ENCODE measurements around the gene ZFAND4. TPM values are rescaled to one million over a fixed set of nuclear protein-coding genes. Genes with fewer than 3 reads are reported as not detected.
A peak's percentile ranks its signal among the peaks of the same experiment; 100 is the strongest.
"Not testable (repeated sequence)": the region's sequence is repeated elsewhere in the genome, so short reads cannot be mapped to it uniquely, and the experiment has no call there.

ZFAND4 gene
- 10 to 100 TPM in 2 of 10 donors, 1 to 10 TPM in 8; 7.5 to 10.8 (median 9.1) TPM for polyA plus RNA-seq (ENCODE audit: insufficient read length in 10 of 10)
- long read RNA-seq, donor 1, result 0 reads
- long read RNA-seq, donor 2, result 0 reads
- long read RNA-seq, donor 3, result 0 reads
- long read RNA-seq, donor 4, result 0 reads
- long read RNA-seq, donor 5, result 0 reads
- long read RNA-seq, donor 6, result 0 reads
- long read RNA-seq, donor 7, result 0 reads
- long read RNA-seq, donor 8, result 0 reads
- long read RNA-seq, donor 9, result 0 reads

- peak; percentile 93 to 98 (median 94) for DNase-seq
Measured at GRCh38 chr10:45672181-45673073, at the start of gene ZFAND4. ZFAND4 (minus strand) TSS chr10:45672772; CDS start chr10:45663725, 9,047 bp downstream.

- DNase-seq, result not testable (repeated sequence)
Measured at GRCh38 chr10:45721503-45721902, 48.9 kb upstream of the ZFAND4 start.

DNA sequence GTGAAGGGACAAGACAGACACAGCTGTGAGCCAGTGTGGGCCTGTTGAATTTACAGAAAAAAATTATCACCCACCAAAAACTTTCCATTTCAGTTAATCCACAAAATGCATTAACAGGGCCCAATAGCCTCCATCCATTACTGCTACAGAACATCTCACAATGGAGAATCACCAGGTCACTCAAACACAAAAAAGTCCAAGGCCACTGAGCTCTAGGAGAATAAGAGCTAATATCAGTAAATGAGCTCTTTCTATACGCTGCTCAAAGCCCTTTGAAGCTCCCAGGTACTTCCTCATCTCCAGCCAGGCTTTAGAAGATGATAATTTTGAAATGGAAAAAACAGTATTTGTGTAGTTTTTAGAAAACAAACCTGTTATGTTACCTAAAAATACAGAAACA lies 45.1 kb upstream of the ZFAND4 start:
- not testable (repeated sequence) for DNase-seq

DNA sequence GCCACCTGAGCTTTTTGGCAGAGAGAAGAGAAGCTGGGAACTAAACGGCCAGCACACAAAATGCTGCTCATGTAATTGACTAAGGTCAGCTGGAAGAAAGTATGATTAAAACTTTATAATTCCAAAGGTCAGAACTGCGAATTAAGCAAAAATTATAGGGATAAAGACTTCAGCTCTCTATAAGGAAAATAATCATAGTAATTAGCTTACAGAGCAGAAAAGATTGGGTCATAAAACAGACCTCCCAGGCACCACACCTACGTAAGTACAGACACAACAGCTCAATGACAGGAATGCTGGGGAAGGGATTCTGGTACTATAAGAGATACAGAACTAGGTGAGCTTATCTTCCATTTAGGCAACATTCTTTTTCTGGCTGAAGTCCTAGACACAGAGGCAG lies 44.5 kb upstream of the ZFAND4 start:
- DNase-seq, result not testable (repeated sequence)

DNA sequence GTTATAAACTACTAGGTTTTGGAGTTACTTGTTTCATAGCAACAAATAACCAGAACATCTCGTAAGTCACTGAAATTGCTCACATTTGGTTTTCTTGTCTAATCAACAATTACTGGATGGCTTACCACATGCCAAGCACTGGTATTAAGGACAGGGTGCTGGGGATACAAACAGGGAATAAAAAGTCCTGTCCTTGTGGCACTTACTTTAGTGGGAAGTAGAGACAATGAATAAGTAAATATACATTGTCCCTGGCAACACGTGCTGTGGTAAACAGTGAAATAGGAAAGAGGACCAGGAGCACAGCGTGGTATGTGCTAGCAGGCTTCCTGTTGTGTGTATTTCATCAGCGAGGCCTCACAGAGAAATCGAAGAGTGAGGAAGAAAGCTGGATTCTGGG lies 38.7 kb upstream of the ZFAND4 start:
- not testable (repeated sequence) for DNase-seq

- not testable (repeated sequence) for DNase-seq
Measured at GRCh38 chr10:45710200-45710796, 37.7 kb upstream of the ZFAND4 start.

GRCh38 chr10:45678467-45678866 lies 5.9 kb upstream of the ZFAND4 start:
- not testable (repeated sequence) for DNase-seq

GRCh38 chr10:45675388-45675787 lies 2.8 kb upstream of the ZFAND4 start:
- no peak for DNase-seq

DNA sequence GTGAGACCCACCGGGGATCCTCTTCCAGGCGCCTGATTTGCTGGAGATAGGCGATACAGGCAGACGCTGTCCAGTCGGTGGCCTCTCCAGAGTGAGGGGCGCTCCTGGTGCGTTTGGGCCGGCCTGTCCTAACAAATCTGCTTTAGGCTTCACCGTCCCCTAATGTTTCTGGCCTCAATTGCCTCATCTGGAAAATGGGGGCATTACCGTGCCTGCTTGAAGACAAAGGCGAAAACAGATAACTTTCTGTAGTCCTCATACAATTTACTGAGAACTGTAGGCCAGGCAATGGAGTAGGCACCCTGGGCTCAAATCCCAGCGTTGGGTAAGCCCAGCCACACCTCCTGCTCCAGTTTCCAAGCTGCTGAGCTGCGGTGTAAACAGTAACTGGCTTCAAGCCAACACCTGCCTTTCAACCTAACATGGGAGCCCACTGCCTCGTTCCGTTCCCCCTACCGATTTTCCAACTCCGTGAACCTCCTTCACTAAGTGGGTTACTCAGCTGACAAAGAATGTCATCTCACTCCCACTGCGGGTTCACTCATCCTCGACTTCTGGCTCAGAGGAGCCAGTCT lies 589 bp upstream of the ZFAND4 start:
- DNase-seq, result peak in 1 of 3 donors; percentile 7

- not testable (repeated sequence) for DNase-seq
Measured at GRCh38 chr10:45671300-45671699, 1.3 kb downstream of the ZFAND4 start.

DNA sequence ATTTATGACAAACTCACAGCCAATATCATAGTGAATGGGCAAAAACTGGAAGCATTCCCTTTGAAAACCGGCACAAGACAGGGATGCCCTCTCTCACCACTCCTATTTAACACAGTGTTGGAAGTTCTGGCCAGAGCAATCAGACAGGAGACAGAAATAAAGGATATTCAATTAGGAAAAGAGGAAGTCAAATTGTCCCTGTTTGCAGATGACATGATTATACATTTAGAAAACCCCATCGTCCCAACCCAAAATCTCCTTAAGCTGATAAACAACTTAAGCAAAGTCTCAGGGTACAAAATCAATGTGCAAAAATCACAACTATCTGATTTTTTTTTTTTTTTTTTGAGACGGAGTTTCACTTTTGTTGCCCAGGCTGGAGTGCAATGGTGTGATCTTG lies 2.7 kb downstream of the ZFAND4 start:
- DNase-seq, result not testable (repeated sequence)

DNA sequence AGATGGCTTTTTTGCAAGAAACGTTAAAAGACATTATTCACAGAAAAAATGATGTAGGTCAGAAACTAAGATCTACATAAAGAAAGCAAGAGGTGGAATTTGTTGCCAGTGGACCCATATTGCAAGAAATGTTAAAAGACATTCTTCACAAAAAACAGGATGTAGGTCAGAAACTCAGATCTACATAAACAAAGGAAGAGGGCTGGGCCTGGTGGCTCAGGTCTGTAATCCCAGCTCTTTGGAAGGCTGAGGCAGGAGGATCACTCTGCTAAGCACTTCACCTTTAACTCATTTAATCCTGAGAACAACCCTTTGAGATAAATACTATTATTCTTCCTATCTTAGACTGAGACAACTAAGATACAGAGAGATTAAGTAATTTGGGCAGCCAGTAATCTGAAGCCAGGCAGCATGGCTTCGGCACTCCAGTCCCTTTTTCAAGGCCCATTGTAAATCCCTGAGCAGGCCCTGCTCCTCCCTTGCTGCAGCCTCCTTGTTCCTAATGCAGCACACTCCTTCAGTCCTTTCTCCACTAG lies 11.6 kb downstream of the ZFAND4 start:
- no peak for DNase-seq

DNA sequence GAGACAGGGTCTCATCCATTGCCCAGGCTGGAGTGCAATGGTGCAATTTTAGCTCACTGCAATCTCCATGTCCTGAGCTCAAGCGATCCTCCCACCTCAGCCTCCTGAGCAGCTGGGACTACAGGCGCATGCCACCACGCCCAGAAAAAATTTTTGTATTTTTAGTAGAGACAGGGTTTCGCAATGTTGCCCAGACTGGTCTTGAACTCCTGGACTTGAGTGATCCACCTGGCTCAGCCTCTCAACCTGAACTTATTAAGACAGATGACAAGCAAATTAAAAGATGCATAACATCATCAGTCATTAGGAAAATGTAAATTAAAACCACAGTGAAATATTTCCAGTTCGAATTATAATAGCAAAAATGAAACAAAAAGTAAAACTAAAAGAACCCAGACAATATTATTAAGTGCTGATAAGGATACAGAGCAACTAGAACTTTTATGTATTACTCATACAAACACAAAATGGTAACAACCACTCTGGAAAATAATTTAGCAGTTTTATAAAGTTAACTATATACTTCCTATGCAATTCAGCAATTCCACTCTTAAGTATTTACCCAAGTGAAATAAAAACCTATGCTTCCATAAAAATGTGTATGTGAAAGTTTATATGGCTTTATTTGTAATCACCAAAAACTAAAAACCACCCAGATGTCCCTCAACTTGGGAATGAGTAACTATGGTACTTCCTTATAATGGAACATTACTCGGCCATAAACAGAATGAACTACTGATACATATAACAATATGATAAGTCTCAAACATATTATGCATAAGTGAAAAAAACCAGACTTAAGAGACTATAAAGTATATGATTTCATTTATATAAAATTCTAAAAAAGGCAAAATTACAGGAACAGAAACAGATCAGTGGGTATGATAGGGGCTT lies 15.3 kb downstream of the ZFAND4 start:
- no peak for DNase-seq

GRCh38 chr10:45655219-45655618 lies 17.4 kb downstream of the ZFAND4 start:
- no peak for DNase-seq

DNA sequence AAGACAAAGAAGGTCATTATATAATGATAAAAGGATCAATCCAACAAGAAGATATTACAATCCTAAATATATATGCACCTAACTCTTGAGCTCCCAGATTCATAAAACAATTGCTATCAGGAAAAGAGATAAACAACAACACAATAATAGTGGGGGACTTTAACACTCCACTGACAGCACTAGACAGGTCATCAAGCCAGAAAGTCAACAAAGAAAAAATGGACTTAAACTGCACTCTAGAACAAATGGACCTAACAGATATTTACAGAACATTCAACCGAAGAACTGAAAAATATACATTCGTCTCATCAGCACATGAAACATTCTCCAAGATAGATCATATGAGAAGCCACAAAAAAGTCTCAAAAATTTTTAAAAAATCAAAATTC lies 17.8 kb downstream of the ZFAND4 start:
- not testable (repeated sequence) for DNase-seq

DNA sequence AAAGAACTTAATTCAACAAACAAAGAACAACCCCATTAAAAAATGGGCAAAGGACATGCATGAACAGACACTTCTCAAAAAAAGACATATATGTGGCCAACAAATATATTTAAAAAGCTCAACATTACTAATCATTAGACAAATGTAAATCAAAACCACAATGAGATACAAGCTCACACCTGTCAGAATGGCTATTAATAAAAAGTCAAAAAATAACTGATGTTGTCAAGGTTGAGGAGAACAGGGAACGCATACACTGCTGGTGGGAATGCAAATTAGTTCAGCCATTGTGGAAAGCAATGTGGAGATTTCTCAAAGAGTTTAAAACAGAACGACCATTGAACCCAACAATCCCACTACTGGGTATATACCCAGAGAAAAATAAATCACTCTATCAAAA lies 19.1 kb downstream of the ZFAND4 start:
- no peak for DNase-seq

DNA sequence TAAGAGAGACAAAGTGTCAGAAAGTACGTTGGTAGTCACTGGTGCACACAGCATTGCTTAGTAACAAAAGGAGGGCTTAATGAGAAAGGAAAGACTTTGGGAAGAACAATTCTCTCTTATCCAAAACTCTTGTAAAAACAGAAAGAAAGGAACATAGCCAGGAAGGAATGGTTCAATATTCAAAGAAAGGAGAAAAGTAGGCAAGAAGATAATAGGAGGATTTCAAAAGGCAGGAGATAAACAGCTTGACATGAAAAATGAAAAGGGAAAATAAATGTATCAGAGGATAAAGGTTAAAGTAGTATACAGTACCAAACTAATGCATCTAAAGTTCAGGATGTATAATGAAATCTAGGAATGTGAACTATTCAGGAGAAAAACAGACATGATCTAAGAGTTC lies 20.1 kb downstream of the ZFAND4 start:
- DNase-seq, result no peak

- DNase-seq, result no peak
Measured at GRCh38 chr10:45649296-45649695, 23.3 kb downstream of the ZFAND4 start.

GRCh38 chr10:45647118-45647517 lies 25.5 kb downstream of the ZFAND4 start:
- DNase-seq, result no peak

DNA sequence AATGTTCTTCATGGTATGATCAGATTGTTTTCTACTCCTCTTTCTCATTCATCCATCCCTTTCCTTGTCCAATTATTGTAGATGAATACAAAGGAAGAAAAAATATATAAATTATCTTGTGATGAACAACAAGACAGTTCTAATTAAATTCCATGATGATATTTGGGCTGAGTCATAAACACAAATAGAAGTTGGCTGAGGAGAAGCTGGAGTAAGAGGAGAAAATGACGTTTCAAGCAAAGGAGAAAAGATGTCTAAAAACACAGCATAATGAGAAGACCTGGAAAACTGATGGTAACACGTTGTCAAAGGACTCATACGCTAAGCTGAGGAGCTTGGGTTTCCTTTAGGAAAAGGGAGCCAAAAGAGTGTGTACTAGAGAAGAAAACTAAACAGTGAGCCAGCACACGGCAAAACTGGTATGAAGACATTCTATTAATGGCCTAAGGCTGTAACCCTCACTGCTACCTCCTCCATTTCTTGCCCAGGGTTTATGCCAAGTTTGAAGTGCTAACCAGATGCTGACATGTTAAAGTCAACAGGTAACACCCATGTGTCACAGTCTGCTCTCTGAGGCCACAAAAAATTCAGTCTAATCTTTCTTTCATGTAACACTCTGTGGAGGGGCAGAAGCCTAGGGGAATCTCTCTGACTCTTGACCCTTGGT lies 26.1 kb downstream of the ZFAND4 start:
- no peak for DNase-seq
